GM12874 (cell line): ENCODE measurements around the gene RXRA.

Experiments
- CTCF ChIP-seq: IDR thresholded peaks from 2 replicates; pipeline ENCODE4 v1.5.1; 2011; ENCODE audit warnings: low read depth, mild to moderate bottlenecking, control low read depth, low read length, moderate library complexity; ENCODE audit not compliant: insufficient read depth

Gene RXRA

DNA sequence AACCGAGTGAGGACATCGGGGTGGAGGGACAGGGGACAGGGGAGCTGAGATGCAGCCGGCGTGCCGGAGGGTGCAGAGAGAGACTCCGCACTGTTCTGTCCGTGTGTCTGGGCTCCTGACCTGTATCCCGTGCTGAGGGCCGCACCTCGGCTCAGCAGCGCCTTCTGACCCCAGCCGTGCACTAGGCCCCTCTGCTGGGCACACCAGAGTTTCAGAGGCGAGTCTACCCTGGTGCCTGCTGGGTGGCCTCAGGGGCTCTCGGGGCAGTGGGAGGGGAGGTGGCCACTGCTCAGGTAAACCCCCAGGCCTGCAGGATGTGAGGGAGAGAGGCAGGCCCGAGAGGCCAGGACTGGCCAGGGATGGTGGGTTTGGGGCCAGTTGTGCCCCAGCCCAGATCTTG lies 100.2 kb downstream of the RXRA start:
- TF ChIP-seq CTCF = no peak

DNA sequence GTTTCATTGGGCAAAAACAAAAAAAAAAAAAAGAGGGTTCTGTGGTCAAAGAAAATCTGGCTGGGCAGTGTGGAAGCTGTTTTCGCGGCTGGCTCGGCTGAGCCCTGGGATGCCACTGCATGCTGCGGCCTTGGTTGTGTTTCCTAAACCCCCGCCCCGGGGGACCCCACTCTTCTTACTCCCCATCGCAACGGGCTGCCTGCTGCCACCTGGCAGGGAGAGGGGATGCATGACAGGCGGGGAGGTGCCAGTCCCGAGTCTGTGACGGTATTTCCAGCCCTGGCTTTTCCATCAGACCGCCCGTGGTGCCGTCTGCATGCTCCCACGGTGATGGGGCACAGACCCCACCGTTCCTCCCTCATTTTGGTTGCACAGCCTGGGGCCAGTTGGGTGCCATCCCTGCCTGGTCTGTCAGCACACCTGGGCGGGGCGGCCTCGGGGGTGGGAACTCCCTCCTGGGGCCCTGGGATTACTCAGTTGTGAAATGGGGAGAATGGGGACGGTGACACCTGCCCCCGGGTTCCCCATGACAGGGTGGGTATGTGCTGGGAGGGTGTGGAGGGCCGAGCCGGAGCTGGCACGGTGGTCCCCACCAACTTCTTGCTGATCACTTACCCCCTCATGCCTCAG lies 101.0 kb downstream of the RXRA start:
- TF ChIP-seq CTCF = no peak

- no peak for TF ChIP-seq CTCF
Measured at GRCh38 chr9:134428559-134428958, 102.3 kb downstream of the RXRA start.

- TF ChIP-seq CTCF = no peak
Measured at GRCh38 chr9:134429007-134429406, 102.8 kb downstream of the RXRA start.

GRCh38 chr9:134429481-134429880 lies 103.2 kb downstream of the RXRA start:
- no peak for TF ChIP-seq CTCF

- no peak for TF ChIP-seq CTCF
Measured at GRCh38 chr9:134431095-134431494, 104.8 kb downstream of the RXRA start.

GRCh38 chr9:134431626-134432025 lies 105.4 kb downstream of the RXRA start:
- TF ChIP-seq CTCF = no peak
